GM19328 (cell line): Measurements from ENCODE around the gene HSP90B1.
A peak's percentile ranks its signal among the peaks of the same experiment; 100 is the strongest.

ENCODE experiments used
- ATAC-seq: cut with Tn5 transposase; IDR thresholded peaks from one replicate; pipeline ENCODE4 v1.9.1; 2021; ENCODE audit warnings: mild to moderate bottlenecking, moderate library complexity; ENCODE audit not compliant: unreplicated experiment

The HSP90B1 gene

DNA sequence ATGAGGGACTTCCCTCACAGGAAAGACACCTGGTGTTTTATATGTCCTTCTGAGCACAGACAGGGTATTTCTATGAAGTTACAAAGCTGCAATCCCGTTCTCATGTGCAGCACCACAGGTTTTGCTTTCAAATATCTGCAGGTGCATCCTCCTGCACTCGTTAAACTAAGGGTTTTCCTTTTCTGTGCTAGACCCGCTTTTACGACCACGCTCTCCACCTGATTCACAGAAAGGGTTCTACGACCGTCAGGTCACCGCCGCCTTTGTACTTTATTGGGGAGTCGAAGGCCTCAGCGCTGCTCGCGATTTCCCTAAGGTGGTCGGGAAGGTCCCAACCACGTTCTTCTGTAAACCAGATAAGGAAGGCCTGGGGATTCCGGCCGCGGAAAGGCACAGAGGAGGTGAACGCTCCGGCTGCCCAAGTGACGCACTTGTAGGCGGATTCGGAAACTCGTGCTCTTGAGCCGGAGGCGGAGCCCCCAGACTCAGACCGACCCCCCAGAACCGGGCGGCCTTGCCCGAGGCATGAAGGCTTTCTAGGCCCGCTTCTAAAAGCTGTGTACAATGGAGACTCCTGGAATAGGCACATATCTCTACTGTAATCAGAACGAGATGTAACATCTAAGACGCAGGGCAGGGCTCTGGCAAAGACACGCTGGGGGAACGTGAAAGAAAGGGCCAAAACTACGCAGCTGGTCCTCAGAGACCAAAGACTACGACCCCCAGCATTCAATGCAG, 995 bp upstream of the HSP90B1 start:
- peak; percentile 14 for ATAC-seq

GRCh38 chr12:103929784-103930033, 501 bp upstream of the HSP90B1 start:
- no peak for ATAC-seq

GRCh38 chr12:103930787-103931735, 851 bp downstream of the HSP90B1 start:
- no peak for ATAC-seq

- ATAC-seq: no peak
These were observed 3.0 kb downstream of the HSP90B1 start for GRCh38 chr12:103933237-103933636.

- no peak for ATAC-seq
These were observed 6.5 kb downstream of the HSP90B1 start for GRCh38 chr12:103936679-103937078.

- no peak for ATAC-seq
These were observed 14.8 kb downstream of the HSP90B1 start for GRCh38 chr12:103944964-103945363.

DNA sequence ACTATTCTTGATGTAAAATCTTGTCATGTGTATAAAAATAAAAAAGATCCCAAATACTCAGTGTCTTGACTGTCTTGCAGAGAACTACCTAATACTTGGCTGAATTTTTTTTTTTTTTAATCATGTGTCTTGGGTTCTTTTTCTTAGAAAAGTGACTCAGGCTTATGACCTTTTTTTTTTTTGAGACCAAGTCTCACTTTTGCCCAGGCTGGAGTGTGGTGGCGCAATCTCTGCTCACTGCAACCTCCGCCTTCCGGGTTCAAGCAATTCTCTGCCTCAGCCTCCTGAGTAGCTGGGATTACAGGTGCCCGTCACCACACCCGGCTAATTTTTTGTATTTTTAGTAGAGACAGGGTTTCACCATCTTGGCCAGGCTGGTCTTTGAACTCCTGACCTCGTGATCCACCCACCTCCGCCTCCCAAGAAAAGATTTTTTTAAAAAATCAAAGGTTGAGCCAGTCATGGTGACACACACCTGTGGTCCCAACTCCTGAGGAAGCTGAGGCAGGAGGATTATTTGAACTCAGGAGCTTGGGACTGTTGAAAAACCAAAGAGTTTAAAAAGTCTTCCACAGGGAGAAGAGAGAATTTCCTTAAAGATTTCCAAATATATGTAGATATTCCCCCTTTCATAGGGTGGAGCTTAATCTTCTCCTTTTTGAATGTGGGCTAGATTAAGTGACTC, 17.8 kb downstream of the HSP90B1 start:
- ATAC-seq: no peak

DNA sequence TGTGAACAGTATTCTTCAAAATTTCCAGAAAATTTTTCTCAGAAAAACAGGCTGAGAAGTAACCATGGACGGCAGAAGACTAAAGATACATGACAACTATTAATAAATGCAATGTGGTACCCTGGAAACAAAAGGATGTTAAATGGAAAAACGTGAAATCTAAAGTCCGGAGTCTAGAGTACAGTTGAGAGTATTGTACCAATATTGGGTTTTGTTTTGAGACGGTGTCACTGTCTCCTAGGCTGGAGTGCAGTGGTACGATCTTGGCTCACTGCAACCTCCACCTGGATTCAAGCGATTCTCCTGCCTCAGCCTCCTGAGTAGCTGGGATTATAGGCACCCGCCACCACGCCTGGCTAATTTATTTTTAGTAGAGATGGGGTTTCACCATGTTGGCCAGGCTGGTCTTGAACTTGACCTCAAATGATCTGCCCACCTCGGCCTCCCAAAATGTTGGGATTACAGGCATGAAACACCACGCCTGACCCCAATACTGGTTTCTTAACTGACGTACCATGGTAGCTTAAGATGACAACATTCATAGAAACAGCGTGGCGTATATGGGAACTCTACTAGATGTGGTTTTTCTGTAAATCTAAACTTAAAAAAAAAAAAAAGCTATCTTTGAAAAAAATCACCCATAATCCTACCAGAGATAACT, 18.7 kb downstream of the HSP90B1 start:
- ATAC-seq: no peak

GRCh38 chr12:103952497-103952896, 22.3 kb downstream of the HSP90B1 start:
- no peak for ATAC-seq

DNA sequence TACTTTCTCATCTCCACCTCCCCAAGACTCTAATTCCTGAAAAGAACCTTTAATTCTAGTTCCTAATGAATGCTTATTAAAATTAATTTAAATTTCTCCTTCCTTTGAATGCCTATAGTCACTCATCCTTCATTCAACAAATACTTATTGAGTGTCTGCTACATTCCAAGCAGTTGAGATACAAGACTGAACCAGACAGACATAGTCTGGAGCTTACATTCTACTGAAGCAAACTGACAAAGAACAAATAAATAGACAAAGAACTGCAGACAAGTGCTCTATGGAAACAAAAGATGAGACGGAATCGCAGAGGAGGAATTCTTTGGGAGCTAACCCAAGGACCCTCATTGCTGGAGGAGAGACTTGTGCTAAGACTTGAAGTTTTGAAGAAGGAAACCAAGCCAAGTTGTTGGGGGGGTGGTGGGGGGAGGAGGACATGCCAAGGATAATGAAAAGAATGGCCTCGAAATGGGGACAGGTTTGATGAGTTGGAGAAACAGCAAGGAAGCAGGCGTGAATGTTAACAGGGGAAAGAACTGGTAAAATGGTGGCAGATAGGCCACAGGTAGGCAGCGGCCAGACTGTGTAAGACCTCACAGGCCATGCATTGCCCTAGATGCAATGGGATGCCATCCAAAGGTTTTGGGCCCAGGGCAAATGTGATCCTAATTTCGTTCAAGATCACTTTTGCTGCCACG, 25.8 kb downstream of the HSP90B1 start:
- no peak for ATAC-seq

- ATAC-seq: peak; percentile 17
These were observed 26.4 kb downstream of the HSP90B1 start for GRCh38 chr12:103956509-103957027.

DNA sequence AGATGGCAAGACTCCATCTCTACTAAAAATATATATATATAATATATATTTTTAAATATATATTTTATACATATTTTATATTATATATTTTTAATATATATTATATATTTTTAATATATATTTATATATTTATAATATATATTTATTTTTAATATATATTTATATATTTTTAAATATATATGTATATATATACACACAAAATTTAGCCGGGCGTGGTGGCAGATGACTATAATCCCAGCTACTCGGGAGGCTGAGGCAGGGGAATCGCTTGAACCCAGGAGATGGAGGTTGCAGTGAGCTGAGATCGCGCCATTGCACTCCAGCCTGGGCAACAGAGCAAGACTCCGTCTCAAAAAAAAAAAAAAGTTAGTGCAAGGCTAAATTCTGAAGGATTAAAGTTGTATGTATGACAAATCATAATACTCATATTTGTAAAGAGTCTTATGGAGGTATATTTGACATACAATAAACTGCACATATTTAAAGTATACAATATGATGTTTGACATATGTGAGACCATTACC, 27.7 kb downstream of the HSP90B1 start:
- ATAC-seq: no peak

GRCh38 chr12:103958621-103959020, 28.4 kb downstream of the HSP90B1 start:
- ATAC-seq: no peak

- ATAC-seq: no peak
These were observed 30.5 kb downstream of the HSP90B1 start for GRCh38 chr12:103960616-103961227.

- no peak for ATAC-seq
These were observed 32.3 kb downstream of the HSP90B1 start for GRCh38 chr12:103962493-103962892.

GRCh38 chr12:103964805-103965204, 34.6 kb downstream of the HSP90B1 start:
- no peak for ATAC-seq

GRCh38 chr12:103965255-103965589, 35.0 kb downstream of the HSP90B1 start:
- no peak for ATAC-seq

DNA sequence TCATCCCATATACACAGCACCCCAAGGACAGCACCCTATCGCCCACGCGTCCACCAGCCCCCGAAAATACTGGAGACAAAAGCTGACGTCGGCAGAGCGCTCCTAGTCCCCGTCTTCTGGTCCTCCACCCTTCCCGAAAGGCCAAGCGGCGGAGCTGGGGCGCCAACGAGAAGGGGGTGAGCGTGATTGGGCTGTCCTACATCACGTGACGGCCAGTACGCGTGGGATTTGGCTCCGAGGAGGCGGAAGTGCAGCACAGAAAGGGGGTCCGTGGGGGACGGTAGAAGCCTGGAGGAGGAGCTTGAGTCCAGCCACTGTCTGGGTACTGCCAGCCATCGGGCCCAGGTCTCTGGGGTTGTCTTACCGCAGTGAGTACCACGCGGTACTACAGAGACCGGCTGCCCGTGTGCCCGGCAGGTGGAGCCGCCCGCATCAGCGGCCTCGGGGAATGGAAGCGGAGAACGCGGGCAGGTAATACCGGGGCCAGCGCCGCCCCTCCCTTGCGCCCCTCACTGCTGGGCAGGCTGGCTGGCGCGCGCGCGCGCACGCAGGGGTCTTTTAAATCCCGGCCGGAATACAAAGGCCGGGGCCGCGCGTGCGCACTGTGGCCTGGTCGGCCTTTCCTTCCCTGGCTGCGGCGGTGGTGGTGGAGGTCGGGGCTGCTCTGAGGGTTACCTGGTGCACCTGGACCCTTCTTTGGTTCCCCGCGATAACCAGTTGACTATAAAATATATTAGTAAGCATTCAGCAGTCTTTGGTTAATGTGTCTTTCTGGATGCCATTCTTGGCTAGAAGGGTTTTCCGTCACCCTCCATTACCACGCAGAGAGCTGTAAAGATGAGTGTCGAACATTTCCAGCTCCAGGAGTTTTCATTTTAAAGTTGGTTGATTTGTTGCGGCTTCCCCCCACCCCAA, 35.6 kb downstream of the HSP90B1 start, which contains the start of gene TDG:
Gene TDG, plus strand, starts transcription at position 283 of the 915 bp plus-strand sequence. Its CDS starts 166 bp downstream, at position 449.
- ATAC-seq: peak; percentile 95

DNA sequence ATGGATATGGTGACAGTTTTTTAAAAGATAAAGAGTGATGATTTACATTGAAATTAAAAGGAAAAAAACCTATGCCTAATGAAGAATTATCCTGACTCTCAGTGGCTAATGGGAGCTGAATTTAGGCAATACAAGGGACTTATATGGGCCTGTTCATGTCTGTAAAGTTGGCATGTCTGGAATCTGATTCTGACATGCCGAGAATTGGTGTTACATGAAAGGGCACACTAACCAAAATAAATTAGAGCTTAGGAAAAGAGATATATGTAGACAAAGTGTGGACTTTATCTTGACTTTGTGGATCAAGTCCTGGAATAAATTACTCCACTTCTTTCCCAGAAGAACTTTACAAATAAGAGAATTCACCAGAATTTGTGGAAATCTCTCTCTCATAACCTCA, 36.5 kb downstream of the HSP90B1 start:
- ATAC-seq: no peak
